ENCODE data around the gene FKBP5. TPM values are rescaled to one million over a fixed set of nuclear protein-coding genes. Genes with fewer than 3 reads are reported as not detected.

Gene FKBP5
- total RNA-seq, 6 experiments from 2014 or later, result 7.6 to 12.9 (median 11.8) TPM

GRCh38 chr6:35532126-35532525 lies 156.6 kb downstream of the FKBP5 start:
- no peaks in the 10 kb centered on the region for H3K9me3 Mint-ChIP-seq
- DNase-seq, result no peak
- H3K27me3 Mint-ChIP-seq (ENCODE audit: insufficient read depth), result peaks cover 17% of the 10 kb centered on the region
- no peak overlapping the region for H3K27ac Mint-ChIP-seq
- no peaks in the 10 kb centered on the region for H3K36me3 Mint-ChIP-seq (ENCODE audit: low read depth)
- no peaks in the 10 kb centered on the region for H3K4me1 Mint-ChIP-seq (ENCODE audit: low read depth)
- no peak for TF ChIP-seq CTCF (IDR thresholded peaks at IDR 0.05)
- no peak overlapping the region for H3K4me3 Mint-ChIP-seq

- H3K4me1 Mint-ChIP-seq (ENCODE audit: low read depth), result 0 out of 2 replicates have a peak, but pooled peaks cover 5% of the 10 kb centered on the region
- no peak for DNase-seq
- H3K4me3 Mint-ChIP-seq, result no peak overlapping the region
- no peaks in the 10 kb centered on the region for H3K9me3 Mint-ChIP-seq
- no peak for TF ChIP-seq CTCF (IDR thresholded peaks at IDR 0.05)
- H3K36me3 Mint-ChIP-seq (ENCODE audit: low read depth), result no peaks in the 10 kb centered on the region
- no peak overlapping the region for H3K27ac Mint-ChIP-seq
- peaks cover 15% of the 10 kb centered on the region for H3K27me3 Mint-ChIP-seq (ENCODE audit: insufficient read depth)
These were observed 164.2 kb downstream of the FKBP5 start for GRCh38 chr6:35524380-35525020.

Small RNA genes within 50 kb of the gene (microRNA-seq; reads per million reads assigned to microRNA genes)
- gene MIR5690, result not detected

Other genes starting within 250 kb of the FKBP5 start
- gene FANCE, start 236.6 kb downstream of the FKBP5 start, total RNA-seq (2021; fragmentation: NEBNext Ultra II Directional; extraction: Animal tissue kit (Norgen Biotek cat#: 25700)), result 10 to 100 TPM in 1 of 6 experiments, 1 to 10 TPM in 5; 7.2 to 10.7 (median 9.2) TPM
- 1,000 to 10,000 TPM; 1,220 to 1,355 (median 1,285) TPM for gene RPL10A, start 220.5 kb downstream of the FKBP5 start, total RNA-seq (2021; fragmentation: NEBNext Ultra II Directional; extraction: Animal tissue kit (Norgen Biotek cat#: 25700))
- gene TEAD3, start 191.8 kb downstream of the FKBP5 start, total RNA-seq (2021; fragmentation: NEBNext Ultra II Directional; extraction: Animal tissue kit (Norgen Biotek cat#: 25700)), result 10 to 100 TPM; 34.2 to 39.5 (median 36.5) TPM
- gene TULP1, start 176.0 kb downstream of the FKBP5 start, total RNA-seq (2021; fragmentation: NEBNext Ultra II Directional; extraction: Animal tissue kit (Norgen Biotek cat#: 25700)), result not detected
- gene ARMC12, start 48.1 kb upstream of the FKBP5 start, total RNA-seq (2021; fragmentation: NEBNext Ultra II Directional; extraction: Animal tissue kit (Norgen Biotek cat#: 25700)), result under 1 TPM in 4 of 6 experiments, not detected in 2; 0.17 to 0.33 (median 0.27) TPM
- not detected for gene CLPSL2, start 87.7 kb upstream of the FKBP5 start, total RNA-seq (2021; fragmentation: NEBNext Ultra II Directional; extraction: Animal tissue kit (Norgen Biotek cat#: 25700))
- gene CLPSL1, start 92.1 kb upstream of the FKBP5 start, total RNA-seq (2021; fragmentation: NEBNext Ultra II Directional; extraction: Animal tissue kit (Norgen Biotek cat#: 25700)), result not detected
- not detected for gene CLPS, start 108.4 kb upstream of the FKBP5 start, total RNA-seq (2021; fragmentation: NEBNext Ultra II Directional; extraction: Animal tissue kit (Norgen Biotek cat#: 25700))
- not detected for gene LHFPL5, start 116.4 kb upstream of the FKBP5 start, total RNA-seq (2021; fragmentation: NEBNext Ultra II Directional; extraction: Animal tissue kit (Norgen Biotek cat#: 25700))
- gene SRPK1, start 232.2 kb upstream of the FKBP5 start, total RNA-seq (2021; fragmentation: NEBNext Ultra II Directional; extraction: Animal tissue kit (Norgen Biotek cat#: 25700)), result 10 to 100 TPM; 45.9 to 55.2 (median 48.3) TPM